Smooth muscle cell (in vitro differentiated cells): Measurements from ENCODE around the gene SERPINA3. TPM values are rescaled to one million over a fixed set of nuclear protein-coding genes. Genes with fewer than 3 reads are reported as not detected.
A peak's percentile ranks its signal among the peaks of the same experiment; 100 is the strongest.

Source experiments
- DNase-seq: peaks from one replicate; lab custom pipeline; 2025; ENCODE audit not compliant: unreplicated experiment; lab: John Stamatoyannopoulos, UW
- H2AFZ ChIP-seq: fragments of 200-600 bp; sonication (generic); 2 replicates; pipeline ENCODE4 v1.6.0; 2016; ENCODE audit warnings: antibody characterized with exemption, low read depth, mild to moderate bottlenecking
- H3F3A ChIP-seq: fragments of 200-600 bp; sonication (generic); 2 replicates; pipeline ENCODE4 v1.6.0; 2017; ENCODE audit warnings: antibody characterized with exemption, low read depth
- H3K27ac ChIP-seq: fragments of 200-600 bp; sonication (generic); 2 replicates; pipeline ENCODE4 v1.5.1; 2016; ENCODE audit warnings: low read depth, mild to moderate bottlenecking
- H3K27me3 ChIP-seq: fragments of 200-600 bp; sonication (generic); 2 replicates; pipeline ENCODE4 v1.6.1; 2016; ENCODE audit warnings: low read depth, mild to moderate bottlenecking
- H3K36me3 ChIP-seq: fragments of 200-600 bp; sonication (generic); 2 replicates; pipeline ENCODE4 v1.5.1; 2016; ENCODE audit warnings: low read depth
- H3K4me1 ChIP-seq: fragments of 200-600 bp; sonication (generic); 2 replicates; pipeline ENCODE4 v1.5.1; 2016; ENCODE audit warnings: low read depth
- H3K4me2 ChIP-seq: fragments of 200-600 bp; sonication (generic); 2 replicates; pipeline ENCODE4 v1.6.0; 2016; ENCODE audit warnings: mild to moderate bottlenecking
- H3K4me3 ChIP-seq: fragments of 200-600 bp; sonication (generic); 2 replicates; pipeline ENCODE4 v1.5.1; 2016; ENCODE audit warnings: mild to moderate bottlenecking
- H3K79me2 ChIP-seq: fragments of 200-600 bp; sonication (generic); 2 replicates; pipeline ENCODE4 v1.6.0; 2016; ENCODE audit warnings: low read depth, mild to moderate bottlenecking
- H3K9ac ChIP-seq: fragments of 200-600 bp; sonication (generic); 2 replicates; pipeline ENCODE4 v1.6.0; 2016; ENCODE audit warnings: low read depth
- H3K9me3 ChIP-seq: fragments of 200-600 bp; sonication (generic); replicated peaks from 2 replicates; pipeline ENCODE4 v1.5.1; 2016; ENCODE audit warnings: low read depth
- H4K20me1 ChIP-seq: fragments of 200-600 bp; sonication (generic); 2 replicates; pipeline ENCODE4 v1.6.0; 2016; ENCODE audit warnings: low read depth
- CTCF ChIP-seq: fragments of 200-600 bp; sonication (generic); IDR thresholded peaks from 2 replicates; pipeline ENCODE4 v1.5.1; 2017; ENCODE audit warnings: borderline replicate concordance, mild to moderate bottlenecking, antibody characterized with exemption; ENCODE audit not compliant: insufficient read depth, poor library complexity, severe bottlenecking
- WGBS: methylation state at CpG from one replicate; pipeline ENCODE4 v1.1.7; 2016; ENCODE audit warnings: low lambda C conversion rate; 5-methylcytosine and 5-hydroxymethylcytosine counted together
- polyA plus RNA-seq: library from polyadenylated mRNA; unstranded; fragments of >200 nt; fragmentation: Nextera tagmentation; extraction: Ambion mirVana; gene quantifications from 2 replicates; pipeline ENCODE4 v1.2.1, GENCODE V29; 2016
- total RNA-seq: library from RNA; depleted of rRNA; stranded (reverse); fragments of >200 nt; gene quantifications from 2 replicates; pipeline ENCODE4 v1.2.3, GENCODE V29; 2014

SERPINA3 gene
- total and polyA plus RNA-seq, 2 experiments from 2014 or later = 0.45 to 3.2 TPM

- H4K20me1 ChIP-seq = no peaks in the 10 kb centered on the region
- H3K27me3 ChIP-seq = no peaks in the 10 kb centered on the region
- H3F3A ChIP-seq = no peaks in the 10 kb centered on the region
- WGBS = 95% methylated on average over 11 of the region's 11 CpGs
- H2AFZ ChIP-seq = no peak overlapping the region
- no peak overlapping the region for H3K4me2 ChIP-seq
- no peak overlapping the region for H3K4me3 ChIP-seq
- H3K79me2 ChIP-seq = no peaks in the 10 kb centered on the region
- H3K9ac ChIP-seq = no peak overlapping the region
- H3K36me3 ChIP-seq = no peaks in the 10 kb centered on the region
- TF ChIP-seq CTCF = no peak
- H3K4me1 ChIP-seq = peaks cover 3% of the 10 kb centered on the region
- peak overlapping the region; percentile 93 for H3K27ac ChIP-seq
- H3K9me3 ChIP-seq = no peaks in the 10 kb centered on the region
- DNase-seq = no peak
Observed at GRCh38 chr14:94600148-94600545, 12.0 kb upstream of the SERPINA3 start.

DNA sequence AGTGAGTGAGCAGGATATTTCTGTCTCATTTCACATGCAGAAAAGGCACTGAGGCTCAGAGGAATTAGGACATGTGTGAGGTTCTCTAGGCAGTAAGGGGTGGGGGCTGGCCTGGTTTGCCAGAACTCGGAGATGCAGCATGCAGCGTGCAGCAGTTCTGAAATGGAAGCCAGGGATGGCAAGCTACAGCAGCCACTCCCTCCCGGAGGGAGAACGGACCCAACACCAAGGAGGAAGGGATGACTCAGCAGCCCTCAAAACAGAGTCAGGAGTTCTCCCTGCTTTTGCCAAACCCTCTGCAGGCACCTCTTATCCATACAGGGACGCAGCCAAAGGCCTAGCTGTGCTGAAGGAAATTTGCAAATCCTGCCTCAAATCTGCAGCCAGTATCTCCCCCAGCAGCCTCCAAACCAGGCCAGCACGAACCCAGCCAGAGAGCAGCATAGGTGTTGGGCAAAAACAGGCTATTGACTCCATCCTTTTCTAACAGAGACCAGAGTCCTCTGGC, 10.3 kb upstream of the SERPINA3 start:
- Histone ChIP-seq H3K36me3 (no peaks in the 10 kb centered on the region), H3K9me3 (no peaks in the 10 kb centered on the region), H3K4me3 (no peak overlapping the region), H3K27me3 (no peaks in the 10 kb centered on the region), H3K79me2 (no peaks in the 10 kb centered on the region), H3K9ac (no peak overlapping the region), H3K4me1 (peaks cover 3% of the 10 kb centered on the region), H2AFZ (peak overlapping the region; percentile 9), H3F3A (no peaks in the 10 kb centered on the region), H3K27ac (peak overlapping the region; percentile 30), H3K4me2 (peak overlapping the region; percentile 61), H4K20me1 (no peaks in the 10 kb centered on the region)
- no peak for TF ChIP-seq CTCF
- no peak for DNase-seq
- 11% methylated on average over 6 of the region's 6 CpGs for WGBS

DNA sequence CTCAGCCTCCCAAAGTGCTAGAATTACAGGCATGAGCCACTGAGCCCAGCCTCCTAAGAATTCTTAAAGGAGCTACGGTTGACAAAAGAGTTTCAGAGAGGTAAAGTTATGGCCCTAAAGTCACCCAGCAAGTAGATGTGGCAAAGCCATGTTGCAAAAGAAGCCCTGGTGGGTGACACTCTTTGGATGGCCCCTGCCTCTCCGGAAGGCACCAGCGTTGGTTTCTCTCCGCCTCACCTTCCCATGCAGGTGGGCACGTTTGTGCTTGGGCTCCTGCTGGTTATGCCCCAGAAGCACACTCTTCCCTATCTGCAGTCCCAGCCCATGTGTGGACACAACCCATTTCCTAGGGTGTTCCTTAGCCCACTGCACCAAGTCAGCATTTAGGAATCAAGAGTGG, 9.5 kb upstream of the SERPINA3 start:
- 93% methylated on average over 5 of the region's 5 CpGs for WGBS
- H3K4me1 ChIP-seq = peaks cover 3% of the 10 kb centered on the region

More for the DNA sequence above, 9.5 kb upstream of the SERPINA3 start:
- no peak for DNase-seq
- TF ChIP-seq CTCF = no peak
- no peaks in the 10 kb centered on the region for H3F3A ChIP-seq
- H3K4me3 ChIP-seq = no peak overlapping the region
- no peak overlapping the region for H3K27ac ChIP-seq
- H3K36me3 ChIP-seq = no peaks in the 10 kb centered on the region
- H2AFZ ChIP-seq = no peak overlapping the region
- H3K79me2 ChIP-seq = no peaks in the 10 kb centered on the region
- no peak overlapping the region for H3K4me2 ChIP-seq
- H3K27me3 ChIP-seq = no peaks in the 10 kb centered on the region
- H3K9ac ChIP-seq = no peak overlapping the region
- H3K9me3 ChIP-seq = no peaks in the 10 kb centered on the region
- H4K20me1 ChIP-seq = no peaks in the 10 kb centered on the region
